ENCODE measurements around the gene RALGAPA1.

Gene RALGAPA1

GRCh38 chr14:35557221-35557747, 251.8 kb downstream of the RALGAPA1 start:
- Histone ChIP-seq H3K27me3 (replicated peaks; ENCODE audit: control insufficient read depth, insufficient read depth, low read length) (no peaks in the 10 kb centered on the region), H3K36me3 (ENCODE audit: control insufficient read depth, insufficient read depth, low read length) (no peaks in the 10 kb centered on the region), H3K4me3 (replicated peaks; ENCODE audit: low read depth, low read length) (no peak overlapping the region)
- TF ChIP-seq CTCF (IDR thresholded peaks at IDR 0.05; ENCODE audit: insufficient read depth, low read length, poor library complexity, severe bottlenecking), result no peak
- DNase-seq (ENCODE audit: extremely low read depth, insufficient read length), result no peak

GRCh38 chr14:35556548-35556947, 252.5 kb downstream of the RALGAPA1 start:
- H3K4me3 ChIP-seq (replicated peaks; ENCODE audit: low read depth, low read length), result no peak overlapping the region
- no peak for DNase-seq (ENCODE audit: extremely low read depth, insufficient read length)
- H3K36me3 ChIP-seq (ENCODE audit: control insufficient read depth, insufficient read depth, low read length), result no peaks in the 10 kb centered on the region
- no peaks in the 10 kb centered on the region for H3K27me3 ChIP-seq (replicated peaks; ENCODE audit: control insufficient read depth, insufficient read depth, low read length)
- TF ChIP-seq CTCF (IDR thresholded peaks at IDR 0.05; ENCODE audit: insufficient read depth, low read length, poor library complexity, severe bottlenecking), result no peak

- H3K27me3 ChIP-seq (replicated peaks; ENCODE audit: control insufficient read depth, insufficient read depth, low read length), result no peaks in the 10 kb centered on the region
- no peak for TF ChIP-seq CTCF (IDR thresholded peaks at IDR 0.05; ENCODE audit: insufficient read depth, low read length, poor library complexity, severe bottlenecking)
- H3K4me3 ChIP-seq (replicated peaks; ENCODE audit: low read depth, low read length), result no peak overlapping the region
- H3K36me3 ChIP-seq (ENCODE audit: control insufficient read depth, insufficient read depth, low read length), result no peaks in the 10 kb centered on the region
- DNase-seq (ENCODE audit: extremely low read depth, insufficient read length), result no peak
Observed at GRCh38 chr14:35553808-35554207, 255.3 kb downstream of the RALGAPA1 start.

- Histone ChIP-seq H3K4me3 (replicated peaks; ENCODE audit: low read depth, low read length) (no peak overlapping the region), H3K36me3 (ENCODE audit: control insufficient read depth, insufficient read depth, low read length) (no peaks in the 10 kb centered on the region), H3K27me3 (replicated peaks; ENCODE audit: control insufficient read depth, insufficient read depth, low read length) (no peaks in the 10 kb centered on the region)
- TF ChIP-seq CTCF (IDR thresholded peaks at IDR 0.05; ENCODE audit: insufficient read depth, low read length, poor library complexity, severe bottlenecking), result no peak
- no peak for DNase-seq (ENCODE audit: extremely low read depth, insufficient read length)
Observed at GRCh38 chr14:35551081-35551480, 258.0 kb downstream of the RALGAPA1 start.

DNA sequence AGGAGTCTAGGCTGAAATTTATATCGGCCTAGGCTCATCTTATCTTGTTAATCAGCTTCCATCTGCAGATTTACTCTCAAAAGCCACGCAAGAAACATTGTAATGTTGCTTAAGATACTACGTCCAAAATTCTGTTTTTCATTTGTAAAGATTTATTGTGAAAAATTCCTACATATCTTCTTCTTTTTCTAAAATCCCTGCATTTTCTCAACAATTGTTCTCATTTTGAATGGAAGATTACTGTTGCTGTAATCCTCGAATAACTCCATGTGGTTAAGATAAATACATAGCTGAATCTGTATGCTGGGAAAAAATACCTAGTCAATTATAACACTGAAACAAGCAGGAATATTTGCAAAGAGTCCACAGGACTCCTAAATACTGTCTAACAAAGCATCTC, 259.5 kb downstream of the RALGAPA1 start:
- H3K36me3 ChIP-seq (ENCODE audit: control insufficient read depth, insufficient read depth, low read length), result no peaks in the 10 kb centered on the region
- no peak overlapping the region for H3K4me3 ChIP-seq (replicated peaks; ENCODE audit: low read depth, low read length)
- no peaks in the 10 kb centered on the region for H3K27me3 ChIP-seq (replicated peaks; ENCODE audit: control insufficient read depth, insufficient read depth, low read length)
- DNase-seq (ENCODE audit: extremely low read depth, insufficient read length), result no peak
- no peak for TF ChIP-seq CTCF (IDR thresholded peaks at IDR 0.05; ENCODE audit: insufficient read depth, low read length, poor library complexity, severe bottlenecking)

- Histone ChIP-seq H3K27me3 (replicated peaks; ENCODE audit: control insufficient read depth, insufficient read depth, low read length) (no peaks in the 10 kb centered on the region), H3K36me3 (ENCODE audit: control insufficient read depth, insufficient read depth, low read length) (no peaks in the 10 kb centered on the region), H3K4me3 (replicated peaks; ENCODE audit: low read depth, low read length) (no peak overlapping the region)
- no peak for TF ChIP-seq CTCF (IDR thresholded peaks at IDR 0.05; ENCODE audit: insufficient read depth, low read length, poor library complexity, severe bottlenecking)
- no peak for DNase-seq (ENCODE audit: extremely low read depth, insufficient read length)
Observed at GRCh38 chr14:35543006-35543405, 266.1 kb downstream of the RALGAPA1 start.

Data from GM06990 (cell line).